GM23338 (cell line): ENCODE results near the gene DCAF4. TPM values are rescaled to one million over a fixed set of nuclear protein-coding genes. Genes with fewer than 3 reads are reported as not detected.

Experiments
- ATAC-seq: fragments of 200-7000 bp; cut with Tn5 transposase; 3 replicates; pipeline ENCODE4 v1.9.1; 2020
- DNase-seq: peaks from one replicate; pipeline ENCODE4 v3.0.0-alpha.2; 2015; ENCODE audit warnings: low spot score
- H2AFZ ChIP-seq: fragments of 200-600 bp; sonication (generic); 2 replicates; pipeline ENCODE4 v1.8.0; 2016; ENCODE audit warnings: antibody characterized with exemption, mild to moderate bottlenecking, moderate library complexity
- H3F3A ChIP-seq: fragments of 200-600 bp; sonication (generic); replicated peaks from 2 replicates; pipeline ENCODE4 v1.8.0; 2017; ENCODE audit warnings: antibody characterized with exemption, mixed run types, low read depth
- H3K27ac ChIP-seq: fragments of 200-600 bp; sonication (generic); 2 replicates; pipeline ENCODE4 v1.6.1; 2016; ENCODE audit warnings: low read depth
- H3K27me3 ChIP-seq: fragments of 200-600 bp; sonication (generic); 2 replicates; pipeline ENCODE4 v1.8.0; 2016; ENCODE audit warnings: mild to moderate bottlenecking, mixed run types, moderate library complexity; ENCODE audit not compliant: insufficient read depth
- H3K36me3 ChIP-seq: fragments of 200-600 bp; sonication (generic); 2 replicates; pipeline ENCODE4 v1.8.0; 2016; ENCODE audit warnings: mild to moderate bottlenecking; ENCODE audit not compliant: insufficient read depth
- H3K4me1 ChIP-seq: fragments of 200-600 bp; sonication (generic); 2 replicates; pipeline ENCODE4 v1.8.0; 2016; ENCODE audit warnings: mild to moderate bottlenecking, moderate library complexity; ENCODE audit not compliant: insufficient read depth
- H3K4me2 ChIP-seq: fragments of 200-600 bp; sonication (generic); 2 replicates; pipeline ENCODE4 v1.7.1; 2017; ENCODE audit warnings: mixed run types
- H3K4me3 ChIP-seq: fragments of 200-600 bp; sonication (generic); 2 replicates; pipeline ENCODE4 v1.6.1; 2016; ENCODE audit warnings: mixed run types
- H3K79me2 ChIP-seq: fragments of 200-600 bp; sonication (generic); replicated peaks from 2 replicates; pipeline ENCODE4 v1.8.0; 2017; ENCODE audit warnings: mild to moderate bottlenecking; ENCODE audit not compliant: insufficient read depth
- H3K9me2 ChIP-seq: fragments of 200-600 bp; sonication (generic); 2 replicates; pipeline ENCODE4 v1.8.0; 2017; ENCODE audit not compliant: insufficient read depth
- H4K20me1 ChIP-seq: fragments of 200-600 bp; sonication (generic); replicated peaks from 2 replicates; pipeline ENCODE4 v1.8.0; 2017; ENCODE audit warnings: mild to moderate bottlenecking; ENCODE audit not compliant: insufficient read depth
- H3K27ac Mint-ChIP-seq: 2 replicates; pipeline ENCODE4 v1.8.0; 2020; ENCODE audit warnings: inconsistent platforms, mild to moderate bottlenecking, moderate library complexity, mixed read lengths
- H3K27me3 Mint-ChIP-seq: 3 replicates; pipeline ENCODE4 v1.8.0; 2022; ENCODE audit warnings: low read depth, mild to moderate bottlenecking, moderate library complexity, mixed read lengths, inconsistent platforms; ENCODE audit not compliant: insufficient read depth, poor library complexity
- H3K36me3 Mint-ChIP-seq: 3 replicates; pipeline ENCODE4 v1.8.0; 2021; ENCODE audit warnings: low read depth, mild to moderate bottlenecking, inconsistent platforms, moderate library complexity, mixed read lengths
- H3K4me1 Mint-ChIP-seq: 3 replicates; pipeline ENCODE4 v1.8.0; 2020; ENCODE audit warnings: mild to moderate bottlenecking, inconsistent platforms, mixed read lengths
- H3K4me3 Mint-ChIP-seq: 3 replicates; pipeline ENCODE4 v1.8.0; 2021; ENCODE audit warnings: moderate library complexity, mild to moderate bottlenecking, inconsistent platforms, mixed read lengths
- H3K9me3 Mint-ChIP-seq: 3 replicates; pipeline ENCODE4 v1.8.0; 2020; ENCODE audit warnings: moderate library complexity, mild to moderate bottlenecking, inconsistent platforms, mixed read lengths
- EZH2phosphoT487 ChIP-seq: fragments of 200-600 bp; sonication (generic); IDR thresholded peaks from one replicate; pipeline ENCODE4 v1.8.1; 2018; ENCODE audit warnings: antibody characterized with exemption; ENCODE audit not compliant: unreplicated experiment
- ZNF462 ChIP-seq: fragments of 250-450 bp; sonication (Bioruptor Pico); IDR thresholded peaks from 2 replicates; pipeline ENCODE4 v1.5.0; 2020; ENCODE audit warnings: mild to moderate bottlenecking, moderate library complexity
- polyA plus RNA-seq: library from polyadenylated mRNA; unstranded; fragments of >200 nt; fragmentation: Nextera tagmentation; extraction: Ambion mirVana; gene quantifications from 2 replicates; pipeline ENCODE4 v1.2.1, GENCODE V29; 2016
- total RNA-seq: library from RNA; depleted of rRNA; stranded (reverse); fragments of >200 nt; shearing (Covaris generic); gene quantifications from 2 replicates; pipeline ENCODE4 v1.2.3, GENCODE V29; 2014

The DCAF4 gene
- total and polyA plus RNA-seq, 2 experiments from 2014 or later: 17.5 to 39.3 TPM

GRCh38 chr14:72907886-72908285 is 18.4 kb upstream of the DCAF4 start:
- H3K4me2 ChIP-seq: peak overlapping the region; percentile 46
- peak overlapping the region; percentile 15; the same call in 1 of the 2 replicates for H3K4me3 ChIP-seq
- no peaks in the 10 kb centered on the region for H3F3A ChIP-seq
- Mint-ChIP-seq H3K36me3 (no peaks in the 10 kb centered on the region), H3K27me3 (peaks cover 5% of the 10 kb centered on the region), H3K27ac (no peak overlapping the region), H3K9me3 (no peaks in the 10 kb centered on the region), H3K4me3 (no peak overlapping the region), H3K4me1 (peaks cover 22% of the 10 kb centered on the region; the same call in 2 of the 3 replicates)
- H2AFZ ChIP-seq: no peak overlapping the region
- H3K27ac ChIP-seq: no peak overlapping the region
- ATAC-seq (peak; percentile 74), DNase-seq (no peak)
- no peaks in the 10 kb centered on the region for H4K20me1 ChIP-seq
- peaks cover 15% of the 10 kb centered on the region for H3K4me1 ChIP-seq
- no peaks in the 10 kb centered on the region for H3K27me3 ChIP-seq
- H3K9me2 ChIP-seq: no peaks in the 10 kb centered on the region
- no peaks in the 10 kb centered on the region for H3K79me2 ChIP-seq
- TF ChIP-seq EZH2phosphoT487 (no peak), ZNF462 (0 out of 2 replicates have a peak, but pooled peaks have one; percentile 38)
- H3K36me3 ChIP-seq: no peaks in the 10 kb centered on the region

- H3F3A ChIP-seq: no peaks in the 10 kb centered on the region
- no peaks in the 10 kb centered on the region for H3K9me3 Mint-ChIP-seq
- no peak overlapping the region for H3K4me2 ChIP-seq
- no peak overlapping the region for H3K27ac Mint-ChIP-seq
- H3K4me1 ChIP-seq: peaks cover 15% of the 10 kb centered on the region
- no peaks in the 10 kb centered on the region for H3K9me2 ChIP-seq
- H3K27ac ChIP-seq: no peak overlapping the region
- H3K27me3 ChIP-seq: no peaks in the 10 kb centered on the region
- H3K4me1 Mint-ChIP-seq: peaks cover 22% of the 10 kb centered on the region; the same call in 2 of the 3 replicates
- no peak overlapping the region for H3K4me3 Mint-ChIP-seq
- H3K4me3 ChIP-seq: no peak overlapping the region
- no peaks in the 10 kb centered on the region for H4K20me1 ChIP-seq
- no peaks in the 10 kb centered on the region for H3K36me3 ChIP-seq
- no peak for DNase-seq
- TF ChIP-seq EZH2phosphoT487: no peak
- H3K79me2 ChIP-seq: no peaks in the 10 kb centered on the region
- H3K36me3 Mint-ChIP-seq: no peaks in the 10 kb centered on the region
- peaks cover 5% of the 10 kb centered on the region for H3K27me3 Mint-ChIP-seq
- no peak overlapping the region for H2AFZ ChIP-seq
- no peak for ATAC-seq
These were observed 17.1 kb upstream of the DCAF4 start for GRCh38 chr14:72909163-72909562.
